Hematopoietic multipotent progenitor cell treated with erythropoietin and hydrocortisone succinate and interleukin-3 and kit ligand, for 8 days (in vitro differentiated cells): ENCODE data around the gene FHAD1.
"Not testable (repeated sequence)": the region's sequence is repeated elsewhere in the genome, so short reads cannot be mapped to it uniquely, and the experiment has no call there.

Experiments
- DNase-seq: peaks from one replicate; pipeline ENCODE4 v3.0.0-alpha.2; 2015

The FHAD1 gene

DNA sequence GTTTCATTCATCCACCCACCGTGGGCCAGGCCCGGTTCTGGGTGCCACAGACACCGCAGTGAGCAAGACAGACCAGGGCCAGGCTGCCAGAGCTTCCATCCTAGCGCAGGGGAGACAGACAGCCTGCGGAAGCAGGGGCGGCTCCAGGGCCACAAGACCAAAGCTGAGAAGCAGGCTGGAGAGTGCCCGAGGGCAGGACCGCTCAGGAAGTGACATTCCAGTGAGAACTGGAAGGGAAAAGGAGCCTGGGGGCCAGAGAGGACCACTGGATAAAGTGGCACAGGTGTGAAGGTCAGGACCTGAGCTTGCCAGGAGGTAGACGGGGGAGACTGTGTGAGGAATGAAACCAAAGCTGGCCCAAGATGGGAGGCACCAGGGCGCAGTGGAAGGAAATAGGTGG is 103.1 kb downstream of the FHAD1 start:
- DNase-seq = no peak

DNA sequence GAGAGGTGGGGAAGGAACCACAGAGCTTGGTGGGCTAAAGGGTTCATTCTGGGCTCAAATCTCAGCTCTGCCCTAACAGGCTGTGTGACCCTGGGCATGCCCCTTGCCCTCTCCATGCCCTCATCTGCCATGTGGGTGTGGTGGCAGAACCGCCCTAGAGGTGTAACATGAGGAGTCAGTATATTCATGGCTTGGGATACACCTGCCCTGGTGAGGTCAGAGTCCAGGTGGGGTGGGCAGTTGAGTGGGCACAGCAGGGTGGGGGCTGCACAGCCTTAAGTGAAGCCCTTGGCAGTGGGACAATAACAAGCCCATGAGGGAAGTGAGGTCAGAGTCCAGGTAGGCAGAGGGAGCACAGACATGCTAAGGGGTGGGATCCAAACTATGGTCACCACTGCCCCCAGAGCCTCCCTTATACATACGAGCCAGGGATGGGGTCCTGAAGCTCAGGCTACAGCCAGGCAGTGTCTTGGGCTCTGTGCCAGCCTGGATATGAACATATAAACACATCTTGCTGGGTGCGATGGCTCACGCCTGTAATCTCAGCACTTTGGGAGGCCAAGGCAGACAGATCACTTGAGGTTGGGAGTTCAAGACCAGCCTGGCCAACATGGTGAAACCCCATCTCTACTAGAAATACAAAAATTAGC is 103.7 kb downstream of the FHAD1 start:
- no peak for DNase-seq

DNA sequence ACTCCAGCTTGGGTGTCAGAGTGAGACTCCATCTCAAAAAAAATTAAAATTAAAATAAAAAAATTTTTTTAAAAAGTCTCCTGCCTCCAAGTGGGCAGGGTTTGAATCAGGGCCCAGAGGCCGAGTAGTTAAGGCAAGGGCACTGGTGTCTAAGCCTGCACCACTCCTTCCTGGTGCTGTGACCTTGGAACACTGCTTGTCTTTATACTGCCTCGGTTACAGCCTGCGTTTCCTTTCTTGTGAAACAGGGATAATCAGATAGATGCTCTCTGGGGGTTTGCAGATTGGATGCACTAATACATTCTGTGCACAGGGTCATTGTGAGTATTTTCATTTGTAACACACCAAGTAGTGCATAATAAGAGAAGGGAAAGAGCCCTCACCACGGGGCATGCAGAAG is 104.3 kb downstream of the FHAD1 start:
- no peak for DNase-seq

DNA sequence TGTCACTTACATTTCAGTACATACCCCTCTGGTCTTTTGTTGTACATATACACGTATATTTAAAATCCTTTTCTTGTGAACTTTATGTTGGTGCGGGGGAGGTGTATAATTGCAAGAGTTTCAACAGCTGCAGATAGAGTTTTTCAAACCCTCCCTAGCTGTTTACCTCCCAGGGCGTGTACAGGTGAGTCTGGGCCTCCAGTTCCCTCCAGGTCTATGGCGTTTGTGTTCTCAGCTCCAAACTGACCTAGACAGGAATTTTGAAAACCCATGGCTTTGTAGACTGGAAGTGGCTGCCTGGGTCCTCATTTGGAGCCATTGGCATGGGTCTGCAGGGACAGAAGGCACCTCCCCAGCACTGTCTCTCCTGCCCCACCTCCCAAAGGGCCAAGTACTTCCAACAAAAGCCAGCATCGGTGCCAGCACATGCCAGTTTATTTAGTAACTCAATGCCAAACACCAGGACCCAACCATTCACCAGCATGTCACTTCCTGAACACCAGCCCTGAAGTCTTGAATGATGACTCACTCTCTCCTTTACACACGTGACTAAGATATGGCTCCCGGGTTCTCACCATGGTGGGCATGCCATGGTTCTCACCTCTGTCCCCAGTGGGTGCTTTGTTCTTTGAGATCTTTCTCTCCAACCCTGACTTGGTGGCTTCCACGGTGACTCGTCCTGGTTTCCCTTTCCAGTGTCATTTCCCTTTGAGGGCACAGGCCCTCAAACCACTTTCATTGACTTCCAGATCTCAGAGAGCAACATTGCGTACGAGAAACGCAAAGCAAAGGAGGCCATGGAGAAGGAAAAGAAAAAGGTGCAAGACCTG is 105.3 kb downstream of the FHAD1 start:
- DNase-seq = peak; percentile 33

DNA sequence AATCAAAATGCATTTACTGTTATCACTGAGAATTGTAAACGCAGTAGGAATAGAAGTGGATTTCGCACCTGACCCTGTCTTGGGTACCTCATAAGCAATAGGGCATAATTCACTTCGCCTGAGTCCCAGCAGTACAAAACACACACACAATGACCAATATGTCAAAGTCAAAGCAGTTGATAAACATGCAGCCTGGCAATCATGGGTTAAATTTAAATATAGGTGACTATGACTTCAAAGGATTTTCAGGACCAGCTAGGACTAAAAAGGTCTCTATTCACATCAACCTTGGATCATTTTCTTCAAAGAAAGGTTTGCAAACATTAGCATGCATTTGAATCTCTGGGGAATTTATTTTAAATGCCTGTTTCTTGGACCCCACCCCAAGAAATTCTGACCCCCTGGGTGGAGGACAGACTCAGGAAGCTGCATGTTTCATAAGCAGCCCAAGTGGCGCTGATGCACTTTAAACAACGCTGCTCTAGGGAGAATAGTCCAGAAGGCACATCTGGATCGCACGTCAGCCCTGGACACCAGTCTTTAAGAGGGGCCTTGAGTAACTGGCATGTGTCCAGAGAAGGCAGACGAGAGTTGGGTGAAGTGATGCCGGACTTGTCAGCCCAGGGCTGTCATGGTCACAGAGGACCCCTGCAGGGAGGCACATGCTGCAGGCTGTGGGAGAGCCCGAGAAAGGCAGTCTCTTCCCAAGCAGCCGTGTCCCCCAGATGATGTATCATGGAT is 107.0 kb downstream of the FHAD1 start:
- no peak for DNase-seq

DNA sequence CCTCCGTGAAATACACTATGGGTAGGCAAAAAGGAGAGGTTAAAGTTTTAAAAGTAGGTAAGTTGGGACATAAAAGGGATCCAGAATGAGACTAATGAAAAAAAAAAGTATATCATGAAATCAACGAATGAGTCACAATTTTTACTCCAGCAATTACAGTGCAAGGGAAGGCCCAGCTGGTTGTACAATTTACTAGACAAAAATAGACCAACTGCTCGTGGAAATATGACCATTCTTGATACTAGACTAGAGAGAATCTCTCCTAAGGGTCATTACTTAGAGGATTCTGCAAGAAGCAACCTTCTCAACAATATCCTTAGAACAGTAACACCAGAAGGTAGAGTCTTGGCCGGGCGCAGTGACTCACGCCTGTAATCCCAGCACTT is 107.5 kb downstream of the FHAD1 start:
- no peak for DNase-seq

DNA sequence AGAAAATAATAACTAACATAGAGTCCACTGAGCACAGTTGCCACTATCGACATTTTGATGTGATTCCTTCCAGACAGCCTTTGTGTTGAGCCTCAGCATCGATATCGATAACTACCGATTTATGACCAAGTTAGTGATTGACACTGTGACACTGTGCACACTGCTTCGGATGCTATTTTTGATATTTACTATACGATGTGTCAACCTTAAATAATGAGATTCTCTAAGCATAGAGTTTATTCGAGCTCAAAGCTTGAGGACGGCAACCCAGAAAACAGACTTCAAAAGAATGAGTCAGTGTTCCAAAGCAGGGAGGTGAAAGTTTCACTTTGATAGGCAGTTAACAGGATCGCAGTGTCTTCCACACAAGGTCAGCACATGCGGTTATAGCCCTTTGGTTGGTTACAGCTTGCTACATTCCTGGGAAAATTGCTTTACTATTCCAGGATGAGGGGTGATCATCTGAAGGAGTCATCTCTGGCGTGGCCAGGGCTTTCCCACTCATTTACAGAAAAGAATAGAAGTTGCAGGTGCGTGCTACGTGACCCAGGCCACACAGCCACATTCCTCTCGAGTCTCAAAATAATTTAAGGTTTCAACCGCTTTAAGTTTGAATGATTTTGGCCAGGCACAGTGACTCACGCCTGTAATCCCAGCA is 109.1 kb downstream of the FHAD1 start:
- DNase-seq = no peak

DNA sequence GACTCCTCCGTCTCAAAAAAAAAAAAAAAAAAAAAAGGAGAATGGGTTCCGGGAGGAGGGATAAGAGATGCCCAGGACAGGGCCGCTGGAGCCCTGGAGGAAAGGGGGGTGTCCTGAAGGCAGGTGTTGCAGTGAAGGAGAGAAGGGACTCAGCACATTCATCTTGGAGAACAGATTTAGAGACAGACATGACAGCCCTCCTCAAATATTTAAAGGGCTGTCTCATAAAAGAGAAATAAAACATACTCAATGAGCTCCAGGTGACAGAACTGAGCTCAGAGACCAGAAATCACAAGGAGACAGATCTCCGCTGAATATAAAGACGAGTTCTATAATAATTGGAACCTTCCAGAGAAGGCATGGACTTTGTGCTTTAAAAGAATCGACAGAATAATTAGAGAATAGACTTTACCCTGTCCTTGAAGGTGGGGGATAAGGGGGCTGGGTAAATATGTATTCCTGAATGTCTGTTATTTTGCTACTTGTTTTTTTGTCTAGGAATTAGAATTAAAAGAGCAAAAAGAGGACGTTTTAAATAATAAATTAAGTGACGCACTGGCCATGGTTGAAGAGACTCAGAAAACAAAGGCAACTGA is 110.7 kb downstream of the FHAD1 start:
- DNase-seq = no peak

DNA sequence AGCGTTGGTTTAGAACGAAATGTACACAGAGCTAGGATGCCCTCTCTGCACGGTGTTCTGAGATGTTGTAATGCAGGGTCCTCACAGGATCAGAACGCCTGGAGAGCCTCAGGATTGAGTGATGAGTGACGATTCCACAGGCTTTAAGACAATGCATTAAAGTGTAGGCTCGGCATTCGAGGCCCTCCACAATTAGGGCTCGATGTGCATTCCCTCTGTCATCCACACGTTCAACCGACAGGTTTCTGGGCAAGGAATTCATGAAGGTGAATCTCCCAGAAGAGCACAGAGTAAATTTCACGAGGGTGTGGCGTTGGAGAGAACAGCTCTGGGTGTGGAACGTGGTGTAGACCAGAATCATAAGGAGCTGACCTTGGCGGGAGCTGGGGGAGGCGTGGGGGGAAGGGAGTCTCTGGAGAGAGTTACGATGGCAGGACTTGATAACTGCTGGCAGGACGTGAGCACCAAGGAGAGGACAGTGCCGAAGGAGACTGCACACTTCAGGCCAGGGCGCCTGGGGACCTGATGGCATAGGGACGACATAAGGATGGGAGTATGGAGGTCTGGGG is 111.6 kb downstream of the FHAD1 start:
- DNase-seq = no peak

DNA sequence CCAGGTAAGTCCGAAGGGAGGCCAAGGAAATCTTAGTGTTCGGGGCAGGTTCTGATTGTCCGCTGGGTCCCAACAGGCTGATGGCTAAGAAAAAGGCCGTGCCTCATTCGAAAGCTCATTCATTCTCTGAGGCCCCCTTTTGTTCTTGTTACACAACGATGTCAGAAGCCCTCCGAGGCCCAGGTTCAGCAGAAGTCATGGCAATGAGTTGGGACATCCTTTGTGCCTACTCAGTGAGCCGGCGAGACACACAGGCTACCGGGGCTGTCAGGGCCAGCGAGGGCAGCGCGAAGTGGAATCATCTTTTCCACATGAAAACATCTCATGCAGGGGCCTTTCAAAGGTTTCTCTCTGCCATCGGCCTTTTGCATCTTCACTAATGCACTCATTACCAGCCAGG is 113.7 kb downstream of the FHAD1 start:
- no peak for DNase-seq

DNA sequence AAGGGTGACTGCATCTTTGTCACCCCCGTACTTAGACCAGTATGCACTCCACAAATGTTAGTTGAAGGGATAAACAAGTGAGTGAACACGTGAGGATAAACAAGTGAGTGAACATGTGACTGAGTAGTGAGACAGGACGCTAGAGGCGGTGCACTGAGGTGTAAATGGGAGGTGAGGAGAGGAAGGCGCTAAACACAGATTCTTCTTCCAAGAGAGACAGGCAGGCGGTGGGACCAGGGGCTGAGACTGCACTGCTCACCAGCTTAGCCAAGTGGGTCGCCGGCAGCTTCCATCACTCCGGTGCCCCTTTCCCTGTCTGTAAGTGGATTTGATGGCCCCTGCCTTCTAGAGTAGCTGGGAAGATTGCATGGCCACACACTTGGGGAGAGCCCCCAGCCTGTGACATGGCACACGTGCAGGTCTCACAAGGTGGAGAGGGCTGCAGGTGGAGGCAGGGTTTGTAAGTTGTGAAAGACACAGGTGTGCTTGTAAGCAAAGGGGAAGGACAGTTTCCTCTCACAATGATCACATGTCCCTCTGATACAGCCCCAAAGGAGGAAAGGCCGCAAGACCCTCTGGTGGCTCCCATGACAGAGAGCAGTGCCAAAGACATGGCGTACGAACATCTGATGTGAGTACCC is 115.2 kb downstream of the FHAD1 start:
- no peak for DNase-seq

DNA sequence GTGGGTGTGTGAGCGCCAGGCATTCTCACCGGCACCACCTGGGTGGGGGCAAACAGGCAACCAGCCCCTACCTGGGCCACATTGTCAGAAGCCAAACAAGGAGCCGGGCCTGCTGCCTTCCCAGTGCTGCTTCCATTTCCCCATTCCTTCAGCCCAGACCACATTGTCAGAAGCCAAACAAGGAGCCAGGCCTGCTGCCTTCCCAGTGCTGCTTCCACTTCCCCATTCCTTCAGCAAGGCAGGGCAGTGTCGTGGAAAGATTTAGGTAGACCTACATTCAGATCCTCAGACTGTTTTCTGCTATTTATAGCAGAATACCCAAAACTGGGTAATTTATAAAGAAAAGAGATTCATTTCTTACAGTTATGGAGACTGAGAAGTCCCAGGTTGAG is 115.7 kb downstream of the FHAD1 start:
- no peak for DNase-seq

DNA sequence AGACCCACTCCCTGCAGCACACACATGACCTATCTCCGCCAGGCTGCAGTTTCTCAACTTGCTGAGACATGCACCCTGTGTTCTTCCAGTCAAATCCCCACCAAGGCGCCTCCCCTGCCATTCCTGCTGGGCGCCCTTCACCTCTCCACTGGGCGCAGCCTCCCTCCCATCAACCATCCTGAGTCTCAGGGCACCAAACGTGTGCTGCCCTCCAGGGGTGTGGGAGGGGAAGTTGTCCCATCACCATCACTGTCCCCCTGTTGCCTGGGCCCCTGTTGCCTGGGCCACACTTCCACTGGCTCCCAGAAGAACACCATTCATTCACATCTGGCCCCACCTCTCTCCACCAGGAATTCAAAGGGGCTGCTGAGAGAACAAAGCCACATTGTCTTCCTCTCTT is 117.7 kb downstream of the FHAD1 start:
- DNase-seq = no peak

DNA sequence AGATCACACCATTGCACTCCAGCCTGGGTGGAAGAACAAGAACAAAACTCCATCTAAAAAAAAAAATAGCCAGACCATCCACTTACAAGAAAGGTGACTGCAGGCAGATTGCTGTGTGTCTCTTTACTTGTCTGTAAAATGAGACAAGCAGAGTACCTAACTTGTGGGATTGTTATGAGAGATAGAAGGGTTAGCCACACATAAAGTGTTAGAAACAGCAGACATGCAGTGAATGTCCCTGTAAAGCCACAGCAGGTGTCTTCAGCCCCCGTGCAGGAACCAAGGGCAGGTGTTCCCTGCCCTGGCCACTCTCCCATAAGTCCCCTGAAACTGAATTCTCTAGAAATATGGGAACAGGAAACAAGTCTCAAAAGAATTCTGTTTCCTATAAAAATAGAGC is 121.9 kb downstream of the FHAD1 start:
- DNase-seq = no peak

DNA sequence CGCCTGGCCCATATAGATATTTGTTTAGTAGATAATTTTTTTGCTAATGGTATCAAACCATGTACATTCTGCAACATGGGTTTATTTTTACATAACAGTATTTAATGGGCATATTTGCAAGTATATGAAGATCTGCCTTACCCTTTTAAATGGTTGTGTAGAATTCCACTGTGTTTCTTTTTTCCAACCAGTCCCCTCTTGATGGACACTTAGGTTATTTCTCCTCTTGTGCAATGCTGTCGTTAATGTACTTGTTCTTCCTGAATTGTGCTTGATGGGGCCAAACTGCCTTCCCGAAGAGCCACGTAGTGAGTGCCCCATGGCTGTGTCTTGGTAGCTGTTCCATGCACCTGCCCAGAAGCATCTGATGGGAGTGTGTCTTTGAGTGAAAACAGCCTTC is 123.2 kb downstream of the FHAD1 start:
- DNase-seq = no peak

DNA sequence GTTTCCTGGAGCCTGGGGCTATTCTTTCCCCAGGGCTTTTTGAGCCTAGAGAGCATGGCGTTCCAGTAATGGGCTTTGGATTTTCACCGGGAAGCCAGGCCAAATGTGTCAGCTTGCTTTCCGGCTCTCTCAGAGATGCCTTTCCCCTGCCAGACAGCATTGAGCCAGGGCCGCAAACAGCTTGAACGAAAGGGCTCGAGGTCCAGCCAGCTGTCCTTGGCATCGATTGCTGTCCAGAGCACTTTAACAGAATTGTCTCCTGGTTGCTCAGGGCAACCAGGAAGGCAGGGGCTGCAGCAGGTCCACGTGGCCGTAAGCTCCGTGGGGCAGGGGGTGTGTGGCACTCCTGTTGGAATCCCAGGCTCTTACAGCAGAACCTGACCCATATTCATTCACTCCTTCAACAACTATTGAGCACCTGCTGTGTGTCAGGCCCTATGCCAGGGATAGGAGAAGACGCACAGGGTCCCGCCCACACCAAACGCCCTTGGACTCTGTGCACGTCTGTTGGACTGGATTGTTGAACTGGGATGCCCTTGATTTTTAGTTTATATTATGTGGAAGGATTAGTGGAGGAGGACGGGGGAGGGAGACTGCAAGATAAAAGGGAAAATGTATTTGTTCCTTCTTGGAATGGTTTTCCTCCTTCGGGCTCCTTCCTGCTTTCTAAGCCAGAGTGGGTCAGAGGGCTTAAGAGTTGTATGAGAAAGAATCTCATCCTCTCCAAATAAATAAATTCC is 123.9 kb downstream of the FHAD1 start:
- no peak for DNase-seq

DNA sequence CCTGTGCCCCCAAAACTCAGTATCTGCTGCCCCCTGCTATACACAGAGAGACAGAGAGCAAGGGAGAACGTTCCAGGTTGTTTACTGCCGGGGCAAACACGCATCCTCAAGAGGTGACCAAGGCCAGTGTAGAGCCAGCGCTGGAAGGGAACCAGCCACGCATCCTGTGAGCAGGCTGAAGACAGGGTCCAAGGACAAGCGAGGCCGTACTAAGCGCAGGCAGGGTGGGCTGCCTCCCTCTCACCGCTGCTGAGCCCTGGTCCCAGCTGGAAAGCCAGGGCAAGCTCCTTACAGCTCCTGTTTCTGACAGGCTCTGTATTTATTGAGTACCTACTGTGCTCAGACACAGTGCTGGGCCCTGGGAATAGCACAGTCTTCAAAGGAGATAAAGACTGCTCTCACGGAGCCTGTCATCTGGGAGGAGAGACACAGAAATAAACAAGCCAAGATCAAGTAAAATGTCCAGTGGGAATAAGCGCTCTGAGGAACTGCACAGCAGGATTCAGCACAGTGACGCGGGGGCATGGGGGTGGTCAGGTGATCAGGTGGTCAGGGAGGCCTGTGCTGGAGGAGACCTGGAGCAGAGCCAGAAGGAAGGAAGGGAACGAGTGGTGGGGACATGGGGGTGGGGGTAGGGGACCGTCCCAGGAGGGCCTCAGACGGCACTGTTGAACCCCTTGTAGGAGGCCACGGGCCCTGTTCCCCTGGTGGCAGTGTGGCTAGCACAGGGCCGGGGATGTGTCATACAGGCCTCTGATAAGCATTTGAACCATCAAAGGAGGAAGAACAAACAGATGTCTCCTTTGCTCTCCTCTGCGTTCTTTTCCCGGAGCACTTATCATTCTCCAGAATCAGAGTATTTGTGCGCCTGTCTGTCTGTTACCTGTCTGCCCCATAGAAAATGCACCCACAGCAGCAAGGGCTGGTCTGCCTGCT is 124.9 kb downstream of the FHAD1 start:
- DNase-seq = no peak

DNA sequence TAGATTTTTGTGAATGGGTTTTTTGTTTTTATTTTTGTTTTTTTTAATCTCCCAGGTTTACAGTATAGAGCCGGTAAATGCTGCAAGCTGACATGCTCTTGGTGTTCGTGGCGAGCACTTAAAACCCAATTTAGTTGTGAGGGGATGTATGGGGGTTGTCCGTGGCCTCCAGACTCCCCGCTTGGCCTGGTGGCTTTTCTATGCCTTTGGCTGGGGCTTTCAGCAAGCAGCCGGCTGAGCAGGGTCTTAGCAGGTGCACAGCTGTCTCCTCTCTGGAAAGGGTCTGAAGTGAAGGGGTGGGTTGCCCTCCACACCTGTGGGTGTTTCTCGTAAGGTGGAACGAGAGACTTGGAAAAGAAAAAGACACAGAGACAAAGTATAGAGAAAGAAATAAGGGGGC is 131.7 kb downstream of the FHAD1 start:
- DNase-seq = no peak

DNA sequence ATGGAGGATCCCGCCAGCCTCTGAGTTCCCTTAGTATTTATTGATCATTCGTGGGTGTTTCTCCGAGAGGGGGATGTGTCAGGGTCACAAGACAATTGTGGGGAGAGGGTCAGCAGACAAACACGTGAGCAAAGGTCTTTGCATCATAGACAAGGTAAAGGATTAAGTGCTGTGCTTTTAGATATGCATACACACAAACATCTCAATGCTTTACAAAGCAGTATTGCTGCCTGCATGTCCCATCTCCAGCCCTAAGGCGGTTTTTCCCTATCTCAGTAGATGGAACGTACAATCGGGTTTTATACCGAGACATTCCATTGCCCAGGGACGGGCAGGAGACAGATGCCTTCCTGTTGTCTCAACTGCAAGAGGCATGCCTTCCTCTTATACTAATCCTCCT is 132.1 kb downstream of the FHAD1 start:
- not testable (repeated sequence) for DNase-seq
